Neural cell (in vitro differentiated cells): Measurements from ENCODE around the gene GALNT12.

Source experiments
- EZH2 ChIP-seq: fragments of 200-600, 300-800 bp; shearing (Covaris generic), sonication (generic); IDR thresholded peaks from 2 replicates; pipeline ENCODE4 v1.6.1; 2014; ENCODE audit warnings: antibody characterized with exemption, low read length, borderline replicate concordance, mild to moderate bottlenecking; ENCODE audit not compliant: insufficient read depth, poor library complexity, severe bottlenecking
- REST ChIP-seq: IDR thresholded peaks from 2 replicates; pipeline ENCODE4 v1.6.1; 2012; ENCODE audit warnings: borderline replicate concordance
- TF ChIP-seq, protein P1 (sequence below): fragments of 450-650 bp; IDR thresholded peaks from 2 replicates; pipeline ENCODE4 v1.5.1; 2014; ENCODE audit warnings: antibody characterized with exemption, mild to moderate bottlenecking, moderate library complexity; ENCODE audit not compliant: poor library complexity, severe bottlenecking

GRCh38 chr9:98786750-98787510 lies 20.5 kb upstream of the GALNT12 start:
- TF ChIP-seq, protein P1, sequence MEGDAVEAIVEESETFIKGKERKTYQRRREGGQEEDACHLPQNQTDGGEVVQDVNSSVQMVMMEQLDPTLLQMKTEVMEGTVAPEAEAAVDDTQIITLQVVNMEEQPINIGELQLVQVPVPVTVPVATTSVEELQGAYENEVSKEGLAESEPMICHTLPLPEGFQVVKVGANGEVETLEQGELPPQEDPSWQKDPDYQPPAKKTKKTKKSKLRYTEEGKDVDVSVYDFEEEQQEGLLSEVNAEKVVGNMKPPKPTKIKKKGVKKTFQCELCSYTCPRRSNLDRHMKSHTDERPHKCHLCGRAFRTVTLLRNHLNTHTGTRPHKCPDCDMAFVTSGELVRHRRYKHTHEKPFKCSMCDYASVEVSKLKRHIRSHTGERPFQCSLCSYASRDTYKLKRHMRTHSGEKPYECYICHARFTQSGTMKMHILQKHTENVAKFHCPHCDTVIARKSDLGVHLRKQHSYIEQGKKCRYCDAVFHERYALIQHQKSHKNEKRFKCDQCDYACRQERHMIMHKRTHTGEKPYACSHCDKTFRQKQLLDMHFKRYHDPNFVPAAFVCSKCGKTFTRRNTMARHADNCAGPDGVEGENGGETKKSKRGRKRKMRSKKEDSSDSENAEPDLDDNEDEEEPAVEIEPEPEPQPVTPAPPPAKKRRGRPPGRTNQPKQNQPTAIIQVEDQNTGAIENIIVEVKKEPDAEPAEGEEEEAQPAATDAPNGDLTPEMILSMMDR: no peak
- TF ChIP-seq REST (no peak), EZH2 (no peak)
